ENCODE data around the gene GAL3ST2.
"Not testable (repeated sequence)": the region's sequence is repeated elsewhere in the genome, so short reads cannot be mapped to it uniquely, and the experiment has no call there.

Gene GAL3ST2

DNA sequence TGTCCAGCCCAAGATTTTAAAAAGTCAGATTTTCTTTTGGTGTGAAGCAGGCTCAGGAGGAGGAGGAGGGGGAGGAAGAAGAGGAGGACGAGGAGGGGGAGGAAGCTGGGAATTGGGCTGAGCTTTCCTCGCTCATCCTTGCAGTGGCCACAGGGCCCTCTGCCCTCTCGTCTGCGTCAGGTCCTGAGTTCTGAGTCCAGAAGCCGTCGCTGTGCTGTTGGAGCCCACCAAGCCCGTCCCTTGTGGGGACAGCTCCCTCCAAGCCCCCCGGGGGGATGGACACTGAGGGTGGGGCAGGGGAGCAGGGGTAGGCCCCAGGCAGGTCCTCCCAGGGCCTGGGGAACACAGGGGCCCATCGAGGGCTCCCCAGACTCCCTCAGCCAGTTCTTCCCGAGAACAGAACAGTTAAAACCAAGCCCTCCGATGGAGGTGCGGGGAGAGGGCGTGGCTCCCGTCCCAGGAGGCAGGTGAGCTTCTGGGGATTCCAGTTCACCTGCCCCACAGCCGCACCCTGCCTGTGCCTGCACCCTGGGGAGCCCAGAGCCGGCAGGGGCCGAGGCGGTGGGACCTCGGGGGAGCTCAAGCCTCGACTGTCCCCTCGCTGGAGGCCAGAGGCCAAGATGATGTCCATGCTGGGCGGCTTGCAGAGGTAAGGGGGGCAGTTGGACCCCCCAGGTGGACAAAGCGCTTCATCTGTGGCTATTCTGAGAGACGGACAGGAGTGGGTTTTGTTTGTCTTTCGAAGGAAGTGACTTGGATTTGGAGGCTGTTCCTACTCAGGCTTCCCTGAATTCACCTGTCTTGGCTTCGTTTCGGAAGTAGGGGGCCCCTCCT, at the start of gene GAL3ST2:
Gene GAL3ST2 (plus strand): TSS at position 487 of the 834 bp plus-strand sequence. CDS start 134 bp downstream, at position 621.
- DNase-seq: no peak

GRCh38 chr2:241728000-241728399, 48.6 kb upstream of the GAL3ST2 start:
- no peak for DNase-seq

DNA sequence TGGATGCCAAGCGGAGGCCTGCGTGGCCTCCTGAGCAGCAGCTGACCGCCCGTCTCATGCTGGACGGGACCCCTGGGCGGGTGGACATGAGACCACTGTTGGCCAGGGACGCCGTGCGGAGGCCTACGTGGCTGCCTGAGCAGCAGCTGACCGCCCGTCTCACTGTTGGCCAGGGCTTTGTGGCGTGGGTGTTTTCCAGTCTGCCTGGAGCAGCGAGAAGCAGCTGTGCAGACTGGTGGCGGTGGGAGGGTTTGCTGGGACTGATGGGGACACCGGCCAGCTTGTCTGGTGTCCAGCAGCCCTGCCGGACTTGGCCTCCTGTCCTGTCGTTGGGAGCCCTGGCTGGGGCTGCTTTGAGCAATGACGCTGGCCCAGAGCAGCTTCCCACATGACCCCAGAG, 48.0 kb upstream of the GAL3ST2 start:
- no peak for DNase-seq

GRCh38 chr2:241729868-241730267, 46.8 kb upstream of the GAL3ST2 start:
- DNase-seq: no peak

- DNase-seq: no peak
These were observed 45.8 kb upstream of the GAL3ST2 start for GRCh38 chr2:241730671-241731293.

DNA sequence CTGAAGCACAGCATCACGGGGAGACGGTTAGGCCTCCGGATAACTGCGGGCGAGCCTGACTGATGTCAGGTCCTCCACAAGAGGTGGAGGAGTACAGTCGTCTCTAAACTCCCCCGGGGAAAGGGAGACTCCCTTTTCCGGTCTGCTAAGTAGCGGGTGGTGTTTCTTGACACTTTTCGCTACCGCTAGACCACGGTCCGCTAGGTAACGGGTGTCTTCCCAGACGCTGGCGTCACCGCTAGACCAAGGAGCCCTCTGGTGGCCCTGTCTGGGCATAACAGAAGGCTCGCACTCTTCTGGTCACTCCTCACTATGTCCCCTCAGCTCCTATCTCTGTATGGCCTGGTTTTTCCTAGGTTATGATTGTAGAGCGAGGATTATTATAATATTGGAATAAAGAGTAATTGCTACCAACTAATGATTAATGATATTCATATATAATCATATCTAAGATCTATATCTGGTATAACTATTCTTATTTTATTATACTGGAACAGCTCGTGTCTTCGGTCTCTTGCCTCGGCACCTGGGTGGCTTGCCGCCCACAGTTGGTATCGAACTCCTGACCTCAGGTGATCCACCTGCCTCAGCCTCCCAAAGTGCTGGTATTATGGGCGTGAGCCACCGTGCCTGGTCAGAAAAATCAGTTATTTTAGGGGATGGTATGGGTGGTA, 44.0 kb upstream of the GAL3ST2 start:
- not testable (repeated sequence) for DNase-seq

- DNase-seq: no peak
These were observed 43.0 kb upstream of the GAL3ST2 start for GRCh38 chr2:241733391-241734207.

- no peak for DNase-seq
These were observed 42.5 kb upstream of the GAL3ST2 start for GRCh38 chr2:241734208-241734466.

- DNase-seq: peak; percentile 66
These were observed 42.0 kb upstream of the GAL3ST2 start, which contains the start of gene D2HGDH for GRCh38 chr2:241734467-241735208. Gene D2HGDH (plus strand): TSS chr2:241734630. CDS start chr2:241735225, 595 bp downstream.

GRCh38 chr2:241736111-241736510, 40.5 kb upstream of the GAL3ST2 start:
- no peak for DNase-seq

DNA sequence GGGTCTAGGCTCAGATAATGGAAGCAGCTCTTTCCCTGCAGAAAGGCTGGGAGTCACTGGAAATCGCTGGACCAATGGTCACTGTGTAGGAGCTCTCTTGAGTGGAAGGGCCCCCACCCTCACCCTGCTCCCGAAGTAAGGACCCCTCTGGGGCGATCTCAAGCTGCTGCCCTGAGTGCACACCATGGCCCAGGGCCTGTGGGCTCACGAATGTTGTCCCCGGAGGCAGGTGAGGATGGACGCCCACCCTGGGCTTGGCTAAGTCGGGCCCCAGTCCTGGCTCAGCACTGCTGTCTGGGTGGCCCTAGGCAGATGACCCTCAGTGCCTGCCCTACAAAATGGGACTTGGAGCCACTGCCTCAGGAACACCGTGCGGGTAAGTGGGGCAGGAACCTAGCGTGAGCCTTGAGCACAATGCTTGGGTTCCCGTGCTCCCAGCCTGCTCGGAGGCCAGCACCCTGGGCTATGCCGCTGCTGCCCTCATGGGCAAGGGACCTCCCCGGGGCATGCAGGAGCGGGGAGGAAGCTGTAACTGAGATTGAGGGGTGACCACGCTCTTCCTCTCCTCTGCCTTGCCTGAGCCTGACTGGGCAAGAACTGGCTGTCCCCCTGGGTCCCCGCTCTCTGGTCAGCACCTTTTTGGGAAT, 38.5 kb upstream of the GAL3ST2 start:
- DNase-seq: no peak

DNA sequence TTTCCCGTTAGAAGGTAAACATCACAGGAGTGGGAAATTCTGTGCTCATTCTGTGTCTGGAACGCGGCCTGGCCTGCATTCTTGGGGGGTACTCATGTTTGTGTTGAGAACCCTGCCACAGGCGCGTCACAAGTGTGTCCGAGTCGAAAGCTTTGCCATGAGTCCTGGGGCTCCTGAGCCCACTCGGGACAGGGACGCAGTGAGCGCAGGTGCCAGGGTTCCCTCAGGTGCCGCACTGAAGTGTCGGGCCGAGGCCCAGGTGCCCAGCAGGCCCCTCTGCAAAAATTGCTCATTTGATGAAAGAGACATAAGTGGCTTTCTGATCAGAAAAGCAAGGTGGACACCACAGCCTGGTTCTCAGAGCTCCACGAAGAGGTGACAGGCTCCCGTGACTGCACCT, 37.4 kb upstream of the GAL3ST2 start:
- no peak for DNase-seq

DNA sequence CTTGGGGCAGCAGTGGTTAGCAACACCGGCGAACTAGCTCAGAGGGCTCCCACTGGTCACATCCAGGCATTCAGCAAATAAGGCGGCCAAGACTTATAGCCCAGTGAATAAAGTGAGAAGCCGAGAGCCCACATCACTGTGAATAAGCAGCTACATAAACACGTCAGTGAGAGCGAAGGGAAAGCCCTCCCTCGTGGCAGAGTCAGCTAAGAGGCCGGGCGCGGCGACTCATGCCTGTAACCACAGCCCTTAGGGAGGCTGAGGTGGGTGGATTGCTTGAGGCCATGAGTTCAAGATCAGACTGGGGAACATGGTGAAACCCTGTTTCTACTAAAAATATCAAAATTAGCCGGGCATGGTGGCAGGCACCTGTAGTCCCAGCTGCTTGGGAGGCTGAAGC, 37.0 kb upstream of the GAL3ST2 start:
- DNase-seq: no peak

DNA sequence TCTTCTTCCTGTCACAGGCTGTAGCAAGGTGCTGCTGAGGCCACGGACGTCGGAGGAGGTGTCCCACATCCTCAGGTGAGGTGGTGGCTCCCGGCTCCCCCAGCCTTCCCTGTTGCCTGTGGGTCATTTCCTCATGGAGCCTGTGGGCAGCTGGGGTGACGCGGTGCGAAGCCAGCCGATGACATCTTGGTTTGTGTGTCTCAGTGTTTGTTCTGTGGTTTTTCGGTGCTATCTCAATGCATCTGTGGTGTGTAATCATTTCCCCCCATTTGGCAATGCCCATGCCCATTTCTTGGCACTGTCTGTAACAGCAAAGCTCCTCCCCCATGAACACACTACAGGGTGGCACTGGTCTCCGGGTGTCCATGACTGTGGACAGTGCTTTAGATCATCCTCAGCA, 35.6 kb upstream of the GAL3ST2 start:
- no peak for DNase-seq

DNA sequence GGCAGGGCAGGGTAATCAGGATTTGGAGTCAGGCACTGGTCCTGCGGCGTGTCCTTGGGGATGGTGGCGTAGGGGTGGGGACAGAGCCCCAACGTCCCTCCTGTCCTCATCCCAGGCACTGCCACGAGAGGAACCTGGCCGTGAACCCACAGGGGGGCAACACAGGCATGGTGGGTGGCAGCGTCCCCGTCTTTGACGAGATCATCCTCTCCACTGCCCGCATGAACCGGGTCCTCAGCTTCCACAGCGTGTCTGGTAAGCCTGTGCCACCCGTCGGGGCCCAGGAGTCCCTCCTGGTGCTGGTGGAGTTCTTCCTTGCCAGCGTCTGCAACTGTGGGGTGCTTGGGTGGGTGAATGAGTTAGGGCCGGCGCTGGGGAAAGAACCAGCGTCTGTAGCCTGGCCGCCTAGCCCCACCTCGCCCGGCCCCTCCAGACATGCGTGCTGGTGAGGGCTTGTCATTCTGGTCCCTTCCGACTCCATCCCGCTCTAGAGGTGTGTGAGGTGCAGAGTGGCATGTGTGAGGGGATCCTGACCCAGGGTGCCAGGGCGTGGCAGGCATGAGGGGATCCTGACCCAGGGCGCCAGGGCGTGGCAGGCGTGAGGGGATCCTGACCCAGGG, 34.2 kb upstream of the GAL3ST2 start:
- DNase-seq: no peak

GRCh38 chr2:241743008-241743407, 33.6 kb upstream of the GAL3ST2 start:
- DNase-seq: not testable (repeated sequence)

DNA sequence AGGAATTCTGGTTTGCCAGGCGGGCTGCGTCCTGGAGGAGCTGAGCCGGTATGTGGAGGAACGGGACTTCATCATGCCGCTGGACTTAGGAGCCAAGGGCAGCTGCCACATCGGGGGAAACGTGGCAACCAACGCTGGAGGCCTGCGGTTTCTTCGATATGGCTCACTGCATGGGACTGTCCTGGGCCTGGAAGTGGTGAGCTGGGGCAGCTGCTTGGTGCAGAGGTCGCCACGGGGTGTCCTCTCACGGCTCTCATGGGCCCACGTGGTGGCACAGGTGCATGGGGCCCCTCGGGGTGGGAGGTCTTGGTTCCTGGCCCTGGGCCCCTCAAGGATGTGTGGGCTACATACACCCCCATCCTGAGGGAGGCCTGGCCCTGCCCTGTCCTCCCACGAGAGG, 33.0 kb upstream of the GAL3ST2 start:
- DNase-seq: no peak

GRCh38 chr2:241744028-241744754, 32.4 kb upstream of the GAL3ST2 start:
- DNase-seq: no peak

DNA sequence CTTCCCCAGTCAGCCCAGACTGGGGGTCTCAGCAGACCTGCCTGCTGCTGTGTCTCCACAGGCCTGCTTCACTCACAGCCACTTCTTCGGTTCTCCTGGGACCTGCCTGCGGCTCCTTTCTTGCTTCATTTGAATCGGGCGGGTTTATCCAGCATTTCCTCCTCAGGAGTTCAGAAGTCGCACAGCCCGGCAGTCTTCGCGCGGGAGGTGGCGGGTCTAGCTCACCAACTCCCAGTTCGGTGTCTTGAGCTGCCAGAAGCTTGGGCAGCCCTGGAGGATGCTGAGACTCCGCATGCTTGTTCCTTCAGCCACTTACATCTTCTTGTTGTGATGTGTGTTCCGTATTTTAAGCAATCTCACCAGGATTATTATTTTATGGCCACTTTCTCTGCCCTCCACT, 31.3 kb upstream of the GAL3ST2 start:
- no peak for DNase-seq

DNA sequence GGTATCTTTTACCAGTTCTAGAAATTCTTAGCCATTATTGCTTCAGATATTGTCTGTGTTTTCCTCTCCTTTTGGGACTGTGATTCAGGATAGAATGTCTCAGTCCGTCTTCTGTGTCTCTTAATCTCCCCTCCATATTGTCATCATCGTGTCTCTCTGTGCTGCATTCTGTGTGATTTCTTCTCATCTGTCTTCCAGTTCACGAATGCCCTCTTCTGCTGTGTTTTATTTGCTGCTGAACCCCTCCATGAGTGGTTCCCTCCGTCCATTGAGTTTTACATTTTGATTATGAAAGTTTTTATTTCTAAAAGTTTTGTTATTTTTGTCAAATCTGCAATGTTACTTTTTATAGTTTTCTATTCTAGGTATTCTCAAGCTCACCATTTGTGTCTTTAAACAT, 30.5 kb upstream of the GAL3ST2 start:
- DNase-seq: no peak
